Uterus (tissue), 2 donors: ENCODE results near the gene BMPR1B.

Experiments used
- POLR2A ChIP-seq, 2 donors: fragments of 450-650 bp; IDR thresholded peaks; one replicate each; pipeline ENCODE4 v1.6.1; 2016; ENCODE audit warnings: antibody characterized with exemption in 2 of 2, mild to moderate bottlenecking in 1 of 2, moderate library complexity in 1 of 2
- TF ChIP-seq, protein P1 (sequence below), 4 experiments: fragments of 200-600 bp in 2 of 4; fragments of 450-650 bp in 2 of 4; sonication (generic) in 2 of 4; IDR thresholded peaks; one replicate each; pipeline ENCODE4 v1.5.1; 2016 to 2019; ENCODE audit warnings: antibody characterized with exemption in 4 of 4, mild to moderate bottlenecking in 2 of 4, moderate library complexity in 1 of 4

DNA sequence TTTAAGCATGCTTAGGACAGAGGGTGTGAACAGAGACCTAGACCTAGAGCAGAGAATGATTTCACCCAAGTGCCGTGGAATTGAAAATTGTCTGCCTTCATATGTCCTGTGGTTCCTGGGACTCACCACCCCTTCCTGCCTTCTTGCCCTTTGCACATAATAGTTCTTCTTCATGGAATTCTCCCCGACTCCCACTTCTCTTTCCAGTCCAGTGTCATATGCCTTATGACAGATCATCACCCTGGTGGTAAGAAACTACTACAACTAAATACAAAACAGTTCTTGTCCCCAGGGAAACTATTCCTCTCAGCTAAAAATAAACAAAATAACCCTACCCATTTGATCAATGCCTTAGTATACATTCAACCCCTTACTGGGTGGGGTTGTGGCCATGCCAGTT, 43.3 kb downstream of the BMPR1B start:
- TF ChIP-seq, protein P1, sequence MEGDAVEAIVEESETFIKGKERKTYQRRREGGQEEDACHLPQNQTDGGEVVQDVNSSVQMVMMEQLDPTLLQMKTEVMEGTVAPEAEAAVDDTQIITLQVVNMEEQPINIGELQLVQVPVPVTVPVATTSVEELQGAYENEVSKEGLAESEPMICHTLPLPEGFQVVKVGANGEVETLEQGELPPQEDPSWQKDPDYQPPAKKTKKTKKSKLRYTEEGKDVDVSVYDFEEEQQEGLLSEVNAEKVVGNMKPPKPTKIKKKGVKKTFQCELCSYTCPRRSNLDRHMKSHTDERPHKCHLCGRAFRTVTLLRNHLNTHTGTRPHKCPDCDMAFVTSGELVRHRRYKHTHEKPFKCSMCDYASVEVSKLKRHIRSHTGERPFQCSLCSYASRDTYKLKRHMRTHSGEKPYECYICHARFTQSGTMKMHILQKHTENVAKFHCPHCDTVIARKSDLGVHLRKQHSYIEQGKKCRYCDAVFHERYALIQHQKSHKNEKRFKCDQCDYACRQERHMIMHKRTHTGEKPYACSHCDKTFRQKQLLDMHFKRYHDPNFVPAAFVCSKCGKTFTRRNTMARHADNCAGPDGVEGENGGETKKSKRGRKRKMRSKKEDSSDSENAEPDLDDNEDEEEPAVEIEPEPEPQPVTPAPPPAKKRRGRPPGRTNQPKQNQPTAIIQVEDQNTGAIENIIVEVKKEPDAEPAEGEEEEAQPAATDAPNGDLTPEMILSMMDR (IDR thresholded peaks at IDR 0.05), result no peak
- TF ChIP-seq POLR2A (IDR thresholded peaks at IDR 0.05), result no peak
